ENCODE results near the gene TRAPPC14. TPM values are rescaled to one million over a fixed set of nuclear protein-coding genes. Genes with fewer than 3 reads are reported as not detected.
A peak's percentile ranks its signal among the peaks of the same experiment; 100 is the strongest.

Gene TRAPPC14
- total RNA-seq, 2 donors from 2014 or later = 24.7 to 30.0 TPM

DNA sequence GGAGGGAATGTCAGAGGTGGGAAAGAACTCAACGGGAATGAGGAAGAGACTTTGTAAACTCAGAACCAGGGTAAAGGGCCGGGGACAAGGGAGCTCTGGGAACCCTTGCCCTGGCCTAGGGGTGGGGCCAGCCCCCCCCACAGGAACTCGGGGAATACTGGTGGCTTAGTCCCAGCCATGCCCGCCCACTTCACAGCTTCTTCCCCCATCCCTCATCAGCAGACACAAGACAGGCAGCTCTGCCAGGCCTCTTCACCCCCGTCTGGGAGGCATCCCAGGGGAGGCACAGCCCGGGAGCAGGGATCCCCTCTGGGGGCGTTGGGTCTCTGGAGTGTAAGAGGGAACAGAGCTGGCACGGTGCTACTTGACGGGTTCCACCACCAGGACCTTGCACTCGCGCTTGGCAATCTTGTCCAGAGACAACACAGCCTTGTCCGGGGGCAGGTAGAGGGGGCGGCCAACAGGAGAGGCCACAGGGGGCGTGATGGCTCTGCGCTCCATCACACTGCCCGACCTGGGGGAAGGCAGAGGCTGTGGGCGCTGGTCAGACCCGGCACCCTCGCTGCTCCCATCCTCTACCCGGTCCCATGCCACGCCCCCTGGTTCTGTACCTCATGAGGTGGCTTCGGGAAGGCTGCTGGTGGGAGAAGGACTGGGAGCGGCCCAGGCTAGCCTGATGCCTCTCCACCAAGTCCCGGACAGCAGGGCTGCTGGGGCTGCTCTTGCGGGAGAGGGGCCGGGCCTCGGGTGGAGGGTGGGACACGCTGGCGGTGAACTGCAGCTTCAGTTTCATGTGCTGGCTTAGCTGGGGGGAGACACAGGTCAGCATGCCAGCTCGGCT, 3.7 kb downstream of the TRAPPC14 start:
- Mint-ChIP-seq H3K36me3 (ENCODE audit: low read depth) (peaks cover 41% of the 10 kb centered on the region), H3K4me1 (peaks cover 41% of the 10 kb centered on the region), H3K27me3 (ENCODE audit: insufficient read depth) (no peaks in the 10 kb centered on the region), H3K27ac (peak overlapping the region; percentile 79), H3K4me3 (peak overlapping the region; percentile 18), H3K9me3 (no peaks in the 10 kb centered on the region)
- no peak overlapping the region for H3K4me3 ChIP-seq (ENCODE audit: low read length)
- H3K27me3 ChIP-seq (ENCODE audit: control insufficient read depth, insufficient read depth, low read length, poor library complexity, severe bottlenecking) = no peaks in the 10 kb centered on the region
- DNase-seq = peak; percentile 86
- peaks cover 21% of the 10 kb centered on the region for H3K4me1 ChIP-seq (ENCODE audit: control insufficient read depth, insufficient read depth, low read length)
- 79 to 96% methylated on average over 9 to 30 of the region's 30 CpGs for WGBS, 2 experiments (ENCODE audit: insufficient coverage in 1 of 2, insufficient read length in 1 of 2)
- H3K27ac ChIP-seq (ENCODE audit: low read depth, low read length) = no peak overlapping the region
- peaks cover 47% of the 10 kb centered on the region for H3K36me3 ChIP-seq (ENCODE audit: control insufficient read depth, insufficient read depth, low read length)
- H3K9me3 ChIP-seq (ENCODE audit: control insufficient read depth, low read length) = no peaks in the 10 kb centered on the region
- H3K9ac ChIP-seq (ENCODE audit: extremely low read depth, low read length, poor library complexity, severe bottlenecking) = no peak overlapping the region
- TF ChIP-seq, protein P1, sequence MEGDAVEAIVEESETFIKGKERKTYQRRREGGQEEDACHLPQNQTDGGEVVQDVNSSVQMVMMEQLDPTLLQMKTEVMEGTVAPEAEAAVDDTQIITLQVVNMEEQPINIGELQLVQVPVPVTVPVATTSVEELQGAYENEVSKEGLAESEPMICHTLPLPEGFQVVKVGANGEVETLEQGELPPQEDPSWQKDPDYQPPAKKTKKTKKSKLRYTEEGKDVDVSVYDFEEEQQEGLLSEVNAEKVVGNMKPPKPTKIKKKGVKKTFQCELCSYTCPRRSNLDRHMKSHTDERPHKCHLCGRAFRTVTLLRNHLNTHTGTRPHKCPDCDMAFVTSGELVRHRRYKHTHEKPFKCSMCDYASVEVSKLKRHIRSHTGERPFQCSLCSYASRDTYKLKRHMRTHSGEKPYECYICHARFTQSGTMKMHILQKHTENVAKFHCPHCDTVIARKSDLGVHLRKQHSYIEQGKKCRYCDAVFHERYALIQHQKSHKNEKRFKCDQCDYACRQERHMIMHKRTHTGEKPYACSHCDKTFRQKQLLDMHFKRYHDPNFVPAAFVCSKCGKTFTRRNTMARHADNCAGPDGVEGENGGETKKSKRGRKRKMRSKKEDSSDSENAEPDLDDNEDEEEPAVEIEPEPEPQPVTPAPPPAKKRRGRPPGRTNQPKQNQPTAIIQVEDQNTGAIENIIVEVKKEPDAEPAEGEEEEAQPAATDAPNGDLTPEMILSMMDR (conservative IDR thresholded peaks at IDR 0.05) = no peak

DNA sequence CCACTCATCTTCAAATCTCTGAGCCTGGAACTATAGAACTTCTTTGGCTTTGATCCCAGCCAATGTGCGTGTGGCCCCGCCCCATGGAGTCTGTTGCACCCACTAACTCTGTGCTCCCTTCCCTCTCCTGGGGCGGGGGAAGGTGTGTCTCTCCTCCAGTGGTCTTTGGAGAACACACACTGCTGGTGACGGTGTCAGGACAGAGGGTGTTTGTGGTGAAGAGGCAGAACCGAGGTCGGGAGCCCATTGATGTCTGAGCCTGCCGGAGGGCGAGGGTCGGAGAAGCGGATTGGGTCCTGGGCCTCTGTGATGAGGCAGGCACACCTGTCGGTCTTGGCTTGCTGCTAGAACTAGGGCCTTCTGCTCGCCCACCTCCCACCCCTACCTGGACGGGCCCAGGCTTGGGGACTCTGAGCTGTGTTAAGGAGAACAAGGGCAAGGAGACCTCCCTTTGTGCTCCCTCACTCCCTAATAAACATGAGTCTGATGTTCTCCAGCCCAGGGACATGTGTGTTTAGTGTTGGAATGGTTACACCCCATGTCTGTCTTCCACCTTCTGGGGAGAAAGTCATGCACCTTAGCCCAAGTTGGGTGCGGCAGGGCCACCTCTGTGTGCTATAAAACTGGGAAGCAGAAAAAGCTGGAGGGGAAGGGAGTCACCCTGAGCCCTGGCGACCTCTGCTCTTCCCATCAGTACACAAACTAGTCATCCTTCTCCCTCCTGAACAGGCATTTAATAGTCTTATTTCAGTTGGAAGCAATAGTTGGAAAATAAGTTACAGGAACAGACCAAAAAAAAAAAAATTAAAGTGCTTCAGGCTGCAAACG, 4.6 kb downstream of the TRAPPC14 start:
- no peaks in the 10 kb centered on the region for H3K27me3 ChIP-seq (ENCODE audit: control insufficient read depth, insufficient read depth, low read length, poor library complexity, severe bottlenecking)
- DNase-seq = peak; percentile 50
- peaks cover 21% of the 10 kb centered on the region for H3K4me1 ChIP-seq (ENCODE audit: control insufficient read depth, insufficient read depth, low read length)
- H3K9me3 Mint-ChIP-seq = no peaks in the 10 kb centered on the region
- H3K27me3 Mint-ChIP-seq (ENCODE audit: insufficient read depth) = no peaks in the 10 kb centered on the region
- no peak overlapping the region for H3K9ac ChIP-seq (ENCODE audit: extremely low read depth, low read length, poor library complexity, severe bottlenecking)
- peaks cover 44% of the 10 kb centered on the region for H3K4me1 Mint-ChIP-seq
- H3K27ac Mint-ChIP-seq = peak overlapping the region; percentile 79
- no peak overlapping the region for H3K27ac ChIP-seq (ENCODE audit: low read depth, low read length)
- H3K9me3 ChIP-seq (ENCODE audit: control insufficient read depth, low read length) = no peaks in the 10 kb centered on the region
- peak overlapping the region; percentile 18 for H3K4me3 Mint-ChIP-seq
- TF ChIP-seq, protein P1 (conservative IDR thresholded peaks at IDR 0.05) = no peak
- peaks cover 41% of the 10 kb centered on the region for H3K36me3 Mint-ChIP-seq (ENCODE audit: low read depth)
- 88 to 90% methylated on average over 4 to 15 of the region's 16 CpGs for WGBS, 2 experiments (ENCODE audit: insufficient coverage in 1 of 2, insufficient read length in 1 of 2)
- H3K36me3 ChIP-seq (ENCODE audit: control insufficient read depth, insufficient read depth, low read length) = peaks cover 47% of the 10 kb centered on the region
- no peak overlapping the region for H3K4me3 ChIP-seq (ENCODE audit: low read length)

DNA sequence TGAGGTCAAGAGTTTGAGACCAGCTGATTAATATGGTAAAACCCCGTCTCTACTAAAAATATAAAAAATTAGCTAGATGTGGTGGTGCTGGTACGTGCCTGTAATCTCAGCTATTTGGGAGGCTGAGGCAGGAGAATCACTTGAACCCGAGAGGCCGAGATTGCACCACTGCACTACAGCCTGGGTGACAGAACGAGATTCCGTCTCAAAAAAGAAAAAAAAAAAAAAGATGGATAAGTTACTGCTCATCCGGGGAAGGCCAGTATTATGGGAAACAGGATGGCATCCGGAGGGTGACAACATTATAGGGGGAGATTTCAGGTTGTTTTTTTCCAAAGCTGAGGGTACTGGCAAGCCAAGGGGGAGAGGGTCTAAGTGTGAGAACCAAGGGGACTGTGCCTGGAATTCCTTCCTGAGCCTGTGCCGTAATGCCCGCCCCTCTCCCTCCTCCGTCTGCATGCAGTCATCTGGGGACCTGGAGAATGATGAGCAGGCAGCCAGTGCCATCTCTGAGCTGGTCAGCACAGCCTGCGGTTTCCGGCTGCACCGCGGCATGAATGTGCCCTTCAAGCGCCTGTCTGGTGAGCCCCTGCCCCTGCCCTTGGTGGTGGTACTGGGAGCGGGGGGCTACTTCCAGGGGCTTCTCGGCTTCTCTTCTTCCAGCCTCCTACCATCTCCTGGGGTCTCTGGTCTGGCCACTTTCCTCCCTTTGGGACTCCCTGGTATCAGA, 5.4 kb downstream of the TRAPPC14 start:
- H3K36me3 ChIP-seq (ENCODE audit: control insufficient read depth, insufficient read depth, low read length) = peaks cover 47% of the 10 kb centered on the region
- Mint-ChIP-seq H3K4me3 (no peak overlapping the region), H3K4me1 (peaks cover 47% of the 10 kb centered on the region), H3K27ac (no peak overlapping the region), H3K36me3 (ENCODE audit: low read depth) (peaks cover 41% of the 10 kb centered on the region), H3K9me3 (no peaks in the 10 kb centered on the region), H3K27me3 (ENCODE audit: insufficient read depth) (no peaks in the 10 kb centered on the region)
- peaks cover 23% of the 10 kb centered on the region for H3K4me1 ChIP-seq (ENCODE audit: control insufficient read depth, insufficient read depth, low read length)
- no peaks in the 10 kb centered on the region for H3K27me3 ChIP-seq (ENCODE audit: control insufficient read depth, insufficient read depth, low read length, poor library complexity, severe bottlenecking)
- no peak overlapping the region for H3K4me3 ChIP-seq (ENCODE audit: low read length)
- TF ChIP-seq, protein P1 (conservative IDR thresholded peaks at IDR 0.05) = no peak
- no peak overlapping the region for H3K9ac ChIP-seq (ENCODE audit: extremely low read depth, low read length, poor library complexity, severe bottlenecking)
- peak; percentile 43 for DNase-seq
- no peak overlapping the region for H3K27ac ChIP-seq (ENCODE audit: low read depth, low read length)
- no peaks in the 10 kb centered on the region for H3K9me3 ChIP-seq (ENCODE audit: control insufficient read depth, low read length)
- 90 to 94% methylated on average over 12 to 18 of the region's 18 CpGs for WGBS, 2 experiments (ENCODE audit: insufficient coverage in 1 of 2, insufficient read length in 1 of 2)

Measured in endodermal cell (in vitro differentiated cells).